Thoracic aorta (tissue), 2 donors: Measurements from ENCODE around the gene SMIM12. TPM values are rescaled to one million over a fixed set of nuclear protein-coding genes. Genes with fewer than 3 reads are reported as not detected.

ENCODE experiments used
- ATAC-seq: fragments of 150-250 bp; one replicate; pipeline ENCODE4 v1.8.0; 2017; ENCODE audit warnings: low read depth; ENCODE audit not compliant: insufficient number of reproducible peaks, low FRiP score
- DNase-seq: peaks from one replicate; pipeline ENCODE4 v3.0.0-alpha.2; 2020; ENCODE audit warnings: low spot score
- H3K27ac ChIP-seq, 2 donors: fragments of 200-600 bp; sonication (generic); 1 replicate in 1 of 2; 2 replicates in 1 of 2; pipeline ENCODE4 v1.5.1; 2016; ENCODE audit warnings: mild to moderate bottlenecking in 2 of 2, moderate library complexity in 2 of 2
- H3K27me3 ChIP-seq: fragments of 200-600 bp; sonication (generic); replicated peaks from 2 replicates; pipeline ENCODE4 v1.6.0; 2016; ENCODE audit warnings: mild to moderate bottlenecking; ENCODE audit not compliant: insufficient read depth
- H3K36me3 ChIP-seq: fragments of 200-600 bp; sonication (generic); one replicate; pipeline ENCODE4 v1.5.1; 2016
- H3K4me1 ChIP-seq, 2 donors: fragments of 200-600 bp; sonication (generic); 1 replicate in 1 of 2; 2 replicates in 1 of 2; pipeline versions ENCODE4 v1.5.1 to v1.6.0; 2016; ENCODE audit warnings: low read depth in 2 of 2, mild to moderate bottlenecking in 1 of 2; ENCODE audit not compliant: control insufficient read depth in 1 of 2
- H3K4me3 ChIP-seq: fragments of 200-600 bp; sonication (generic); 2 replicates; pipeline ENCODE4 v1.5.1; 2016; ENCODE audit warnings: mild to moderate bottlenecking
- H3K9me3 ChIP-seq: fragments of 200-600 bp; sonication (generic); 2 replicates; pipeline ENCODE4 v1.5.1; 2016
- total RNA-seq, 2 donors: library from RNA; depleted of rRNA; stranded (reverse); fragments of >200 nt; gene quantifications; one replicate each; pipeline versions ENCODE4 v1.1.0 to v1.2.3, GENCODE V29; 2016
- TF ChIP-seq, protein P1 (sequence below): fragments of 200-600 bp; sonication (generic); IDR thresholded peaks from one replicate; pipeline ENCODE4 v1.5.1; 2019; ENCODE audit warnings: antibody characterized with exemption

SMIM12 gene
- total RNA-seq, 2 donors from 2014 or later: 30.1 to 33.5 TPM

DNA sequence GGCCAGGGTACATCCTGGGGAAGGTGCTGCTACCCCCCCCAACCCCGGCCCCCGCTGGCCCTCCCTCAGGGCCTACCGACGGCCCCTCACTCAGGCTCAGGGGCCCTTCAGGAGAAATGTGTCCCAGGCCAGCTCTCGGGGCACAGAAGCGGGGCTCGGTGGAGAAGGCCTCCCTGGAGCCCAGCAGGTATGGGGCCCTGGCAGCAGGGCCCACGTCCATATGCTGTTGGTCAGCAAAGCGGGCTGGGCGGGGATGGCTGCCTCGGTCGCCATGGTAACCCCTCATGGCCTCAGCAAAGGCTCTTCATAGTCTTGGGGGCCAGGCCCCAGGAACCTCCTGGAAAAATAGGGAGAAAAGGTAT lies 45.5 kb upstream of the SMIM12 start:
- H3K27me3 ChIP-seq: no peaks in the 10 kb centered on the region
- no peak overlapping the region for H3K27ac ChIP-seq
- DNase-seq (no peak), ATAC-seq (no peak)
- H3K4me1 ChIP-seq: no peaks in the 10 kb centered on the region
- H3K9me3 ChIP-seq: no peaks in the 10 kb centered on the region
- H3K4me3 ChIP-seq: no peak overlapping the region
- TF ChIP-seq, protein P1, sequence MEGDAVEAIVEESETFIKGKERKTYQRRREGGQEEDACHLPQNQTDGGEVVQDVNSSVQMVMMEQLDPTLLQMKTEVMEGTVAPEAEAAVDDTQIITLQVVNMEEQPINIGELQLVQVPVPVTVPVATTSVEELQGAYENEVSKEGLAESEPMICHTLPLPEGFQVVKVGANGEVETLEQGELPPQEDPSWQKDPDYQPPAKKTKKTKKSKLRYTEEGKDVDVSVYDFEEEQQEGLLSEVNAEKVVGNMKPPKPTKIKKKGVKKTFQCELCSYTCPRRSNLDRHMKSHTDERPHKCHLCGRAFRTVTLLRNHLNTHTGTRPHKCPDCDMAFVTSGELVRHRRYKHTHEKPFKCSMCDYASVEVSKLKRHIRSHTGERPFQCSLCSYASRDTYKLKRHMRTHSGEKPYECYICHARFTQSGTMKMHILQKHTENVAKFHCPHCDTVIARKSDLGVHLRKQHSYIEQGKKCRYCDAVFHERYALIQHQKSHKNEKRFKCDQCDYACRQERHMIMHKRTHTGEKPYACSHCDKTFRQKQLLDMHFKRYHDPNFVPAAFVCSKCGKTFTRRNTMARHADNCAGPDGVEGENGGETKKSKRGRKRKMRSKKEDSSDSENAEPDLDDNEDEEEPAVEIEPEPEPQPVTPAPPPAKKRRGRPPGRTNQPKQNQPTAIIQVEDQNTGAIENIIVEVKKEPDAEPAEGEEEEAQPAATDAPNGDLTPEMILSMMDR: no peak
- H3K36me3 ChIP-seq: no peaks in the 10 kb centered on the region

DNA sequence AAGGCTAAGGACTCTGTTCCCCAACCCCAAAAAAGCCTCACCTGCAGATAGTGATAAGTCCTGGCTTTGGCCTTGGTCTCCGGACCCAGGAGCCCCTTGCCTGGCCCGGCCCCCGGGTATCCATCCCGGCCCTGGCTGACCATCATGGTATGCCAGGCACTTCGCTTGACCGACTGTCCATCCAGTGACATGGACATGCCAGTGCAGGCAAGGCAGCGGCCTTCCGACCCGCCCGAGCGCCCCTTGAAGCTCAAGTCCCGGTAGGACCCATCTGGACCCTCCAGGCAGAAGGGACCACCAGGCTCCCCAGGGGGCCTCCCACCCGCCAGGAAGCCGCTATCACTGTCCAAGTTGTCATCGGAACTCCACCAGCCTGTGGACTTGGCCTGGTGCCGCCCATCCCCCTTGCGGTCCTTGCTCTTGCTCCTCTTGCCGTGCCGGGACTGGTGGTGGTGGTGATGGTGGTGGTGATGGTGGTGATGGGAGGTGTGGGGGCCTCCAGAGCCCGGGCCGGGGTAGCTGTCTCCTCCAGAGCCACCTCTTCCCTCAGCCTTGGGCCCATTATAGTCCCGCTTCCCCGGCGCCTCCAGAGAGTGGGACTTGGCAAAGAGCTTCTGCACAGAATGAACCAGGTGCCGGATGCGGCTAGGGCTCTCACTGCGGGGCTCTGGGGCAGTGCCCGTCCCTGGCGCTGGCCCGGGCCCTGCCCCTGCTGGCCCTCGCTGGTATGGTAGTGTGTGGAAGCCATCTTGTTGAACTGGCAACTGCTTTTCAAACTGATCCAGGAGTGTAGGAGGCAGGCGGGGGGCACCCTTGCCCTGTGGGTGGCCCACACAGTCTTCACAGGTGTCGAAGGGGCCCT lies 44.9 kb upstream of the SMIM12 start:
- Histone ChIP-seq H3K36me3 (no peaks in the 10 kb centered on the region), H3K4me1 (no peaks in the 10 kb centered on the region), H3K9me3 (no peaks in the 10 kb centered on the region), H3K27ac (no peak overlapping the region), H3K27me3 (no peaks in the 10 kb centered on the region), H3K4me3 (no peak overlapping the region)
- ATAC-seq (no peak), DNase-seq (no peak)
- TF ChIP-seq, protein P1: no peak

GRCh38 chr1:34901919-34902318 lies 42.4 kb upstream of the SMIM12 start:
- no peaks in the 10 kb centered on the region for H3K36me3 ChIP-seq
- peaks cover 0 to 9% of the 10 kb centered on the region in 2 donors for H3K4me1 ChIP-seq
- H3K27me3 ChIP-seq: no peaks in the 10 kb centered on the region
- TF ChIP-seq, protein P1: no peak
- H3K27ac ChIP-seq: no peak overlapping the region
- ATAC-seq (no peak), DNase-seq (no peak)
- no peaks in the 10 kb centered on the region for H3K9me3 ChIP-seq
- no peak overlapping the region for H3K4me3 ChIP-seq

DNA sequence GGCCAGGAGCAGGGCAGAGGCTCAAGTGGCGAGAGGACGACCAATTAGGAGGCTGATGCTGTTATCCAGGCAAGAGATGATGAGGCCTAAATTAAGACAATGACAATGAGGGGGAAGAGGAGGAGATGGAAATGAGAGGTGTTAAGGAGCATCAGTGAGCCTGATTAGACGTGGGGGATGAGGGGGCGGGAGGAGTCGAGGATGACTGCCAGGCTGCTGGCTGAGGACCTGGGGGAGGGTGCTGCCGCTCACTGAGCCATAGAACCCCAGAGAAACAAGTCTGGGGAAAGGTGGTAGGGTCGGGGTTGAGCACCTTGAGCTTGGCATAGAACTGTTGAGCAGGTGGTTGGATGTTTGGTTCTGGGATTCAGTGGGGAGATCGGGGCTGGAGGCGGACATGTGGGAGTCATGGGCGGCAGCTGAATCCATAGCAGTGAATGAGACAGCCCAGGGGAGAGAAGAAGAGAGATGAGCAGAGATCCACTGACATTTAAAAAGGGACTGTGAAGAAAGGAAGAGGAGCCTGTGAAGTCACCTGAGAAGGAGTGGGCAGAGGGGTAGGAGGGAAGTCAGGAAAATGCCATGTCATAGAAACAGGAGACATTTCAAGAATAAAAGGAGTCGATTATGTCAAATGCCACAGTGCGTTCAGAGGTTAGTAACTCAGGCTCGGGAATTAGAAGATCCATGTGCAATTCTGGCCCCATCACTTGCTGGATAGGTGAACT lies 41.4 kb upstream of the SMIM12 start:
- Histone ChIP-seq H3K9me3 (no peaks in the 10 kb centered on the region), H3K36me3 (no peaks in the 10 kb centered on the region), H3K4me1 (peaks cover 0 to 9% of the 10 kb centered on the region in 2 donors), H3K27me3 (no peaks in the 10 kb centered on the region), H3K4me3 (no peak overlapping the region), H3K27ac (no peak overlapping the region)
- ATAC-seq (no peak), DNase-seq (no peak)
- TF ChIP-seq, protein P1: no peak

DNA sequence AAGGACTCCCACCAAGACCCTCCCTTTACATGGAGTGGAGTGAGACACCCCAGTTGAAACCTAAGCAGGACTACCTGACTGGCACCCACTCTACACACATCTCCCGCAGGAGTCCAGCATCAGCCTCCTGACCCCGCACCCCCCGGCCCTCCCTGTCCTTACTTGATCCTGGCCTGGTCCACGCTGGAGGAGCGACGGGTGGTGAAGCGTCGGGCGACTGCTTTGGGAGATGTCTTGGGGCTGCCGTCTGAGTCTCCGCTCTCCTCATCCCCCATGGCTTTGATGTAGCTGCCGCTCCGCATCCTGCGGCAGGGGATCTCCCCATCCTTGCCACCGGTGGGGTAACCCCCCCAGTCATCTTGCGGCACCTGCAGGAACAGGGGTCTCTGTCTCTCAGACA lies 40.4 kb upstream of the SMIM12 start:
- Histone ChIP-seq H3K36me3 (no peaks in the 10 kb centered on the region), H3K27ac (no peak overlapping the region), H3K27me3 (no peaks in the 10 kb centered on the region), H3K4me3 (no peak overlapping the region), H3K4me1 (peaks cover 0 to 9% of the 10 kb centered on the region in 2 donors), H3K9me3 (no peaks in the 10 kb centered on the region)
- no peak for ATAC-seq
- TF ChIP-seq, protein P1: no peak
- DNase-seq: no peak
